K562 (cell line): Measurements from ENCODE around the gene RPS6KL1.

Experiments
- CTCF ChIP-seq, 3 experiments: IDR thresholded peaks in 2 of 3; conservative IDR thresholded peaks in 1 of 3; 2 replicates each; pipeline ENCODE4 v1.5.1; 2011 to 2012; ENCODE audit warnings: low read length in 3 of 3, mild to moderate bottlenecking in 3 of 3, control low read depth in 2 of 3, improper control_type of control experiment in 1 of 3, inconsistent platforms in 1 of 3, low read depth in 1 of 3, mixed read lengths in 1 of 3, moderate library complexity in 1 of 3; ENCODE audit not compliant: insufficient read depth in 2 of 3
- LARP7 ChIP-seq: fragments of 450-650 bp; IDR thresholded peaks from 2 replicates; pipeline ENCODE4 v1.6.1; 2016
- POLR2A ChIP-seq: fragments of 450-650 bp; conservative IDR thresholded peaks from 2 replicates; pipeline ENCODE4 v1.6.1; 2016
- U2AF2 ChIP-seq: fragments of 200-400 bp; formaldehyde crosslinking; optimal IDR thresholded peaks from 2 replicates; pipeline ENCODE3; 2017; ENCODE audit warnings: low read depth, mild to moderate bottlenecking, low read length
- ZBTB12 ChIP-seq: fragments of 250-450 bp; sonication (Bioruptor Pico); IDR thresholded peaks from 2 replicates; pipeline ENCODE4 v1.4.0; 2020
- ZFP36 ChIP-seq: fragments of 150-350 bp; IDR thresholded peaks from 2 replicates; pipeline ENCODE4 v1.6.1; 2018; ENCODE audit warnings: low read length, low read depth; ENCODE audit not compliant: partially characterized antibody

- TF ChIP-seq CTCF (IDR thresholded peaks at IDR 0.05 in 2 of 3, conservative IDR thresholded peaks at IDR 0.05 in 1 of 3; ENCODE audit: insufficient read depth in 2 of 3, low read depth in 1 of 3, low read length in 3 of 3), result no peak
- no peak for TF ChIP-seq LARP7
- TF ChIP-seq ZFP36, result no peak
- no peak for TF ChIP-seq ZBTB12
- no peak for TF ChIP-seq U2AF2
- TF ChIP-seq POLR2A, result no peak
These were observed 38.3 kb upstream of the RPS6KL1 start for GRCh38 chr14:74961238-74961911.
